Duodenal mucosa (tissue), 2 donors: ENCODE results near the gene CXCR5.

Experiments used
- H3K27ac ChIP-seq: one replicate; pipeline ENCODE4 v1.7.0; 2013; ENCODE audit warnings: low read depth, low read length
- H3K27me3 ChIP-seq, 2 donors: one replicate each; pipeline ENCODE4 v1.7.0; 2013; ENCODE audit warnings: low read length in 2 of 2, control low read depth in 1 of 2; ENCODE audit not compliant: insufficient read depth in 2 of 2, control insufficient read depth in 1 of 2
- H3K36me3 ChIP-seq, 2 donors: one replicate each; pipeline ENCODE4 v1.7.0; 2013; ENCODE audit warnings: low read length in 2 of 2, control low read depth in 1 of 2; ENCODE audit not compliant: insufficient read depth in 2 of 2, control insufficient read depth in 1 of 2
- H3K4me1 ChIP-seq, 2 donors: one replicate each; pipeline ENCODE4 v1.7.0; 2013; ENCODE audit warnings: low read length in 2 of 2, control low read depth in 1 of 2; ENCODE audit not compliant: insufficient read depth in 2 of 2, control insufficient read depth in 1 of 2
- H3K4me3 ChIP-seq, 2 donors: one replicate each; pipeline ENCODE4 v1.7.0; 2013; ENCODE audit warnings: low read length in 2 of 2, low read depth in 1 of 2
- H3K9ac ChIP-seq, 2 donors: one replicate each; pipeline ENCODE4 v1.7.0; 2013; ENCODE audit warnings: low read length in 2 of 2, low read depth in 1 of 2
- H3K9me3 ChIP-seq, 2 donors: one replicate each; pipeline ENCODE4 v1.7.0; 2013; ENCODE audit warnings: low read length in 2 of 2, control low read depth in 1 of 2; ENCODE audit not compliant: control insufficient read depth in 1 of 2

Gene CXCR5

GRCh38 chr11:118903204-118904015 lies 19.7 kb downstream of the CXCR5 start:
- Histone ChIP-seq H3K36me3 (peaks cover 10 to 84% of the 10 kb centered on the region in 2 donors), H3K4me3 (no peak overlapping the region), H3K9ac (no peak overlapping the region), H3K4me1 (peaks cover 9 to 16% of the 10 kb centered on the region in 2 donors), H3K9me3 (no peaks in the 10 kb centered on the region), H3K27ac (no peak overlapping the region), H3K27me3 (no peaks in the 10 kb centered on the region)

- Histone ChIP-seq H3K9me3 (no peaks in the 10 kb centered on the region), H3K36me3 (peaks cover 0 to 48% of the 10 kb centered on the region in 2 donors), H3K4me3 (no peak overlapping the region), H3K4me1 (peaks cover 35 to 42% of the 10 kb centered on the region in 2 donors), H3K27ac (no peak overlapping the region), H3K27me3 (no peaks in the 10 kb centered on the region), H3K9ac (peak overlapping the region; percentile 32 to 40)
Measured at GRCh38 chr11:118907051-118908042, 23.7 kb downstream of the CXCR5 start.

- H3K27me3 ChIP-seq: no peaks in the 10 kb centered on the region
- peaks cover 44 to 52% of the 10 kb centered on the region in 2 donors for H3K4me1 ChIP-seq
- H3K9me3 ChIP-seq: no peaks in the 10 kb centered on the region
- peaks cover 0 to 42% of the 10 kb centered on the region in 2 donors for H3K36me3 ChIP-seq
- no peak overlapping the region for H3K4me3 ChIP-seq
- no peak overlapping the region for H3K27ac ChIP-seq
- no peak overlapping the region for H3K9ac ChIP-seq
Measured at GRCh38 chr11:118908264-118908663, 24.6 kb downstream of the CXCR5 start.

- Histone ChIP-seq H3K4me3 (peak overlapping the region; percentile 28 to 54), H3K27ac (peak overlapping the region; percentile 76), H3K36me3 (peaks cover 0 to 34% of the 10 kb centered on the region in 2 donors), H3K9me3 (no peaks in the 10 kb centered on the region), H3K9ac (peak overlapping the region; percentile 32 to 51), H3K4me1 (peaks cover 51 to 58% of the 10 kb centered on the region in 2 donors), H3K27me3 (no peaks in the 10 kb centered on the region)
Measured at GRCh38 chr11:118908901-118909618, 25.4 kb downstream of the CXCR5 start.

- peaks cover 58 to 65% of the 10 kb centered on the region in 2 donors for H3K4me1 ChIP-seq
- peaks cover 0 to 27% of the 10 kb centered on the region in 2 donors for H3K36me3 ChIP-seq
- H3K27ac ChIP-seq: peak overlapping the region; percentile 76
- H3K27me3 ChIP-seq: no peaks in the 10 kb centered on the region
- H3K9me3 ChIP-seq: no peaks in the 10 kb centered on the region
- peak overlapping the region; percentile 28 to 54 for H3K4me3 ChIP-seq
- peak overlapping the region; percentile 32 to 51 for H3K9ac ChIP-seq
Measured at GRCh38 chr11:118909619-118910308, 26.1 kb downstream of the CXCR5 start.

- Histone ChIP-seq H3K9me3 (no peaks in the 10 kb centered on the region), H3K9ac (peak overlapping the region; percentile 18 to 51), H3K4me1 (peaks cover 65 to 72% of the 10 kb centered on the region in 2 donors), H3K27ac (peak overlapping the region; percentile 84), H3K4me3 (peak overlapping the region; percentile 53 to 55), H3K27me3 (no peaks in the 10 kb centered on the region), H3K36me3 (peaks cover 0 to 25% of the 10 kb centered on the region in 2 donors)
Measured at GRCh38 chr11:118910309-118911112, 26.8 kb downstream of the CXCR5 start.

GRCh38 chr11:118911113-118911879 lies 27.6 kb downstream of the CXCR5 start:
- H3K9me3 ChIP-seq: no peaks in the 10 kb centered on the region
- no peaks in the 10 kb centered on the region for H3K27me3 ChIP-seq
- H3K4me1 ChIP-seq: peaks cover 73 to 80% of the 10 kb centered on the region in 2 donors
- H3K9ac ChIP-seq: peak overlapping the region; percentile 51 to 66
- peaks cover 0 to 18% of the 10 kb centered on the region in 2 donors for H3K36me3 ChIP-seq
- peak overlapping the region; percentile 53 to 55 for H3K4me3 ChIP-seq
- H3K27ac ChIP-seq: peak overlapping the region; percentile 84

GRCh38 chr11:118911880-118912741 lies 28.4 kb downstream of the CXCR5 start:
- peak overlapping the region; percentile 84 for H3K27ac ChIP-seq

More at GRCh38 chr11:118911880-118912741, 28.4 kb downstream of the CXCR5 start:
- Histone ChIP-seq H3K4me3 (peak overlapping the region; percentile 53 to 55), H3K4me1 (peaks cover 81 to 85% of the 10 kb centered on the region in 2 donors), H3K36me3 (peaks cover 0 to 11% of the 10 kb centered on the region in 2 donors), H3K9me3 (no peaks in the 10 kb centered on the region), H3K27me3 (no peaks in the 10 kb centered on the region), H3K9ac (peak overlapping the region; percentile 51 to 66)
